ENCODE measurements around the gene PRDM16. TPM values are rescaled to one million over a fixed set of nuclear protein-coding genes. Genes with fewer than 3 reads are reported as not detected.

Gene PRDM16
- polyA plus RNA-seq, 1 donor (not counting 4 experiments of a cell fraction or from before 2014, with no cell fraction given), result 0.05 TPM

- FAIRE-seq (no peak), DNase-seq (ENCODE audit: low read depth, low spot score) (no peak)
- no peaks in the 10 kb centered on the region for H3K36me3 ChIP-seq (ENCODE audit: control insufficient read depth in 2 of 2, extremely low read depth in 1 of 2, insufficient read depth in 2 of 2, low read length in 2 of 2)
- TF ChIP-seq EZH2 (IDR thresholded peaks at IDR 0.05; ENCODE audit: low read length) (no peak), CTCF (optimal IDR thresholded peaks at IDR 0.05 in 1 of 3, IDR thresholded peaks at IDR 0.05 in 1 of 3, conservative IDR thresholded peaks at IDR 0.05 in 1 of 3; ENCODE audit: extremely low read depth in 1 of 3, insufficient read depth in 2 of 3, low read length in 3 of 3) (no peak)
- no peak overlapping the region for H3K4me2 ChIP-seq (ENCODE audit: control insufficient read depth, extremely low read depth, insufficient read depth, low read depth, low read length)
- H3K4me3 ChIP-seq (ENCODE audit: control insufficient read depth in 2 of 3, extremely low read depth in 1 of 3, insufficient read depth in 2 of 3, low read depth in 1 of 3, low read length in 3 of 3), result no peak overlapping the region
- no peaks in the 10 kb centered on the region for H3K9me1 ChIP-seq (ENCODE audit: control insufficient read depth, extremely low read depth, insufficient read depth, low read length)
- no peaks in the 10 kb centered on the region for H4K20me1 ChIP-seq (ENCODE audit: control insufficient read depth, extremely low read depth, insufficient read depth, low read length)
- no peak overlapping the region for H2AFZ ChIP-seq (ENCODE audit: control insufficient read depth, low read length)
- no peak overlapping the region for H3K9ac ChIP-seq (ENCODE audit: control insufficient read depth, extremely low read depth, insufficient read depth, low read length)
- dilution Hi-C loops (cut with MboI; ENCODE audit: extremely low pct_ligation_motif_present, low sequenced_read_pairs), result no loop called here
- H3K9me3 ChIP-seq (ENCODE audit: control insufficient read depth, low read depth, low read length), result no peaks in the 10 kb centered on the region
- H3K79me2 ChIP-seq (ENCODE audit: control insufficient read depth, insufficient read depth, low read length), result no peaks in the 10 kb centered on the region
- no peak overlapping the region for H3K27ac ChIP-seq (ENCODE audit: control insufficient read depth, insufficient read depth, low read length)
- H3K4me1 ChIP-seq (ENCODE audit: control insufficient read depth, extremely low read depth, insufficient read depth, low read length), result no peaks in the 10 kb centered on the region
- H3K27me3 ChIP-seq (ENCODE audit: control insufficient read depth, extremely low read depth, insufficient read depth, low read length), result no peaks in the 10 kb centered on the region
Observed at GRCh38 chr1:3367376-3367775, 298.4 kb downstream of the PRDM16 start.

GRCh38 chr1:3368059-3368458, 299.1 kb downstream of the PRDM16 start:
- no peak for DNase-seq (ENCODE audit: low read depth, low spot score)

More at GRCh38 chr1:3368059-3368458, 299.1 kb downstream of the PRDM16 start:
- Histone ChIP-seq H3K27ac (ENCODE audit: control insufficient read depth, insufficient read depth, low read length) (no peak overlapping the region), H3K9me1 (ENCODE audit: control insufficient read depth, extremely low read depth, insufficient read depth, low read length) (no peaks in the 10 kb centered on the region), H3K79me2 (ENCODE audit: control insufficient read depth, insufficient read depth, low read length) (no peaks in the 10 kb centered on the region), H3K4me1 (ENCODE audit: control insufficient read depth, extremely low read depth, insufficient read depth, low read length) (no peaks in the 10 kb centered on the region), H2AFZ (ENCODE audit: control insufficient read depth, low read length) (no peak overlapping the region), H4K20me1 (ENCODE audit: control insufficient read depth, extremely low read depth, insufficient read depth, low read length) (no peaks in the 10 kb centered on the region), H3K36me3 (ENCODE audit: control insufficient read depth in 2 of 2, extremely low read depth in 1 of 2, insufficient read depth in 2 of 2, low read length in 2 of 2) (no peaks in the 10 kb centered on the region), H3K9ac (ENCODE audit: control insufficient read depth, extremely low read depth, insufficient read depth, low read length) (no peak overlapping the region), H3K4me3 (ENCODE audit: control insufficient read depth in 2 of 3, extremely low read depth in 1 of 3, insufficient read depth in 2 of 3, low read depth in 1 of 3, low read length in 3 of 3) (no peak overlapping the region), H3K27me3 (ENCODE audit: control insufficient read depth, extremely low read depth, insufficient read depth, low read length) (no peaks in the 10 kb centered on the region), H3K4me2 (ENCODE audit: control insufficient read depth, extremely low read depth, insufficient read depth, low read depth, low read length) (no peak overlapping the region), H3K9me3 (ENCODE audit: control insufficient read depth, low read depth, low read length) (no peaks in the 10 kb centered on the region)
- no peak for FAIRE-seq
- dilution Hi-C loops (cut with MboI; ENCODE audit: extremely low pct_ligation_motif_present, low sequenced_read_pairs), result no loop called here
- TF ChIP-seq CTCF (optimal IDR thresholded peaks at IDR 0.05 in 1 of 3, IDR thresholded peaks at IDR 0.05 in 1 of 3, conservative IDR thresholded peaks at IDR 0.05 in 1 of 3; ENCODE audit: extremely low read depth in 1 of 3, insufficient read depth in 2 of 3, low read length in 3 of 3) (no peak), EZH2 (IDR thresholded peaks at IDR 0.05; ENCODE audit: low read length) (no peak)
